K562 (cell line): ENCODE results near the gene ZNF541. TPM values are rescaled to one million over a fixed set of nuclear protein-coding genes. Genes with fewer than 3 reads are reported as not detected.

Source experiments
- CREM ChIP-seq: IDR thresholded peaks from 2 replicates; pipeline ENCODE4 v1.6.1; 2014; ENCODE audit warnings: antibody characterized with exemption, low read depth
- ETV1 ChIP-seq: fragments of 450-650 bp; conservative IDR thresholded peaks from 2 replicates; pipeline ENCODE4 v1.6.1; 2016; ENCODE audit warnings: missing genetic modification characterization, control low read depth, low read depth, missing compliant biosample characterization
- EZH2 ChIP-seq: IDR thresholded peaks from 2 replicates; pipeline ENCODE4 v1.6.1; 2012; ENCODE audit warnings: low read depth, mild to moderate bottlenecking, inconsistent platforms, low read length, borderline replicate concordance
- FUS ChIP-seq: fragments of 200-400 bp; formaldehyde crosslinking; optimal IDR thresholded peaks from 2 replicates; pipeline ENCODE3; 2017; ENCODE audit warnings: low read depth, low read length
- HDGF ChIP-seq: fragments of 450-650 bp; IDR thresholded peaks from 2 replicates; pipeline ENCODE4 v1.6.1; 2016
- HES1 ChIP-seq: fragments of 450-650 bp; IDR thresholded peaks from 2 replicates; pipeline ENCODE4 v1.6.1; 2016; ENCODE audit warnings: low read depth, mild to moderate bottlenecking, moderate library complexity
- JUNB ChIP-seq: fragments of 450-650 bp; formaldehyde crosslinking; conservative IDR thresholded peaks from 2 replicates; pipeline ENCODE4 v1.4.0; 2020; ENCODE audit warnings: mild to moderate bottlenecking
- NFXL1 ChIP-seq: fragments of 450-650 bp; formaldehyde crosslinking; IDR thresholded peaks from 2 replicates; pipeline ENCODE4 v1.4.0; 2021; ENCODE audit warnings: mild to moderate bottlenecking
- OTX1 ChIP-seq: fragments of 450-650 bp; formaldehyde crosslinking; IDR thresholded peaks from 2 replicates; pipeline ENCODE4 v1.4.0; 2022; ENCODE audit warnings: mild to moderate bottlenecking
- PHB ChIP-seq: fragments of 250-450 bp; sonication (Bioruptor Pico); IDR thresholded peaks from 2 replicates; pipeline ENCODE4 v1.5.0; 2021
- PHF21A ChIP-seq: fragments of 450-650 bp; IDR thresholded peaks from 2 replicates; pipeline ENCODE4 v1.6.1; 2017; ENCODE audit warnings: low read depth, borderline replicate concordance
- SETDB1 ChIP-seq: IDR thresholded peaks from one replicate; pipeline ENCODE4 v1.6.1; 2012; ENCODE audit warnings: low read length, control low read depth, inconsistent platforms
- TAF9B ChIP-seq: fragments of 450-650 bp; IDR thresholded peaks from 2 replicates; pipeline ENCODE4 v1.6.1; 2018; ENCODE audit warnings: mild to moderate bottlenecking; ENCODE audit not compliant: partially characterized antibody
- ZFX ChIP-seq: sonication (generic); formaldehyde crosslinking; IDR thresholded peaks from 2 replicates; pipeline ENCODE4 v1.8.0; 2022; ENCODE audit warnings: mild to moderate bottlenecking, missing genetic modification reagents, moderate library complexity
- ZHX1 ChIP-seq: fragments of 150-350 bp; conservative IDR thresholded peaks from 2 replicates; pipeline ENCODE4 v1.6.1; 2014; ENCODE audit warnings: low read length
- polyA plus RNA-seq, 8 experiments: library from polyadenylated mRNA; depleted of rRNA in 4 of 8; stranded (reverse) in 5 of 8; unstranded in 3 of 8; fragments of >200 nt; fragmentation: Nextera tagmentation in 2 of 8; fragmentation: Illumina TruSeq in 1 of 8; extraction: Ambion mirVana in 2 of 8; extraction: Trizol in 1 of 8; gene quantifications; 2 replicates each; pipeline versions ENCODE4 v1.2.1 to v1.2.3, GENCODE V29; 2011 to 2014; ENCODE audit warnings: inconsistent platforms in 1 of 8, missing spikeins in 1 of 8
- total RNA-seq, 7 experiments: library from RNA; depleted of rRNA in 6 of 7; stranded (reverse); fragments of >200 nt in 6 of 7; fragmentation: Illumina TruSeq in 2 of 7; extraction: Trizol in 2 of 7; gene quantifications; 2 replicates each; pipeline versions ENCODE4 v1.2.1 to v1.2.3, GENCODE V29; 2011 to 2021; ENCODE audit warnings: low replicate concordance in 1 of 7
- TF ChIP-seq, protein P1 (sequence below): fragments of 250-450 bp; sonication (Bioruptor Pico); IDR thresholded peaks from 2 replicates; pipeline ENCODE4 v1.5.0; 2020; ENCODE audit warnings: mild to moderate bottlenecking
- TF ChIP-seq, protein P2 (sequence below): sonication (generic); formaldehyde crosslinking; IDR thresholded peaks from 2 replicates; pipeline ENCODE4 v1.8.1; 2023; ENCODE audit warnings: mild to moderate bottlenecking, missing genetic modification reagents
- TF ChIP-seq, protein P3 (sequence below): fragments of 450-650 bp; IDR thresholded peaks from 2 replicates; pipeline ENCODE4 v1.6.1; 2017; ENCODE audit warnings: mild to moderate bottlenecking, moderate library complexity

ZNF541 gene
- total and polyA plus RNA-seq, 9 of the 15 experiments (the other 6 are each of a cell fraction or from before 2014, with no cell fraction given), result 0.04 to 0.11 (median 0.05) TPM; not detected in 1

GRCh38 chr19:47609906-47610894 is 37.3 kb upstream of the ZNF541 start (continued):
- TF ChIP-seq JUNB (no peak), PHB (CRISPR knock-in tag) (0 out of 2 replicates have a peak, but pooled peaks have one; percentile 52), SETDB1 (no peak), ETV1 (tag) (no peak), CREM (no peak), HES1 (no peak), TAF9B (no peak), HDGF (no peak), PHF21A (no peak), ZFX (peak; percentile 88), OTX1 (CRISPR knock-in tag) (no peak), NFXL1 (no peak), EZH2 (no peak), FUS (peak; percentile 34), ZHX1 (no peak)
- TF ChIP-seq, protein P1, sequence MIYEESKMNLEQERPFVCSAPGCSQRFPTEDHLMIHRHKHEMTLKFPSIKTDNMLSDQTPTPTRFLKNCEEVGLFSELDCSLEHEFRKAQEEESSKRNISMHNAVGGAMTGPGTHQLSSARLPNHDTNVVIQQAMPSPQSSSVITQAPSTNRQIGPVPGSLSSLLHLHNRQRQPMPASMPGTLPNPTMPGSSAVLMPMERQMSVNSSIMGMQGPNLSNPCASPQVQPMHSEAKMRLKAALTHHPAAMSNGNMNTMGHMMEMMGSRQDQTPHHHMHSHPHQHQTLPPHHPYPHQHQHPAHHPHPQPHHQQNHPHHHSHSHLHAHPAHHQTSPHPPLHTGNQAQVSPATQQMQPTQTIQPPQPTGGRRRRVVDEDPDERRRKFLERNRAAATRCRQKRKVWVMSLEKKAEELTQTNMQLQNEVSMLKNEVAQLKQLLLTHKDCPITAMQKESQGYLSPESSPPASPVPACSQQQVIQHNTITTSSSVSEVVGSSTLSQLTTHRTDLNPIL (CRISPR knock-in tag), result no peak
- TF ChIP-seq, protein P2, sequence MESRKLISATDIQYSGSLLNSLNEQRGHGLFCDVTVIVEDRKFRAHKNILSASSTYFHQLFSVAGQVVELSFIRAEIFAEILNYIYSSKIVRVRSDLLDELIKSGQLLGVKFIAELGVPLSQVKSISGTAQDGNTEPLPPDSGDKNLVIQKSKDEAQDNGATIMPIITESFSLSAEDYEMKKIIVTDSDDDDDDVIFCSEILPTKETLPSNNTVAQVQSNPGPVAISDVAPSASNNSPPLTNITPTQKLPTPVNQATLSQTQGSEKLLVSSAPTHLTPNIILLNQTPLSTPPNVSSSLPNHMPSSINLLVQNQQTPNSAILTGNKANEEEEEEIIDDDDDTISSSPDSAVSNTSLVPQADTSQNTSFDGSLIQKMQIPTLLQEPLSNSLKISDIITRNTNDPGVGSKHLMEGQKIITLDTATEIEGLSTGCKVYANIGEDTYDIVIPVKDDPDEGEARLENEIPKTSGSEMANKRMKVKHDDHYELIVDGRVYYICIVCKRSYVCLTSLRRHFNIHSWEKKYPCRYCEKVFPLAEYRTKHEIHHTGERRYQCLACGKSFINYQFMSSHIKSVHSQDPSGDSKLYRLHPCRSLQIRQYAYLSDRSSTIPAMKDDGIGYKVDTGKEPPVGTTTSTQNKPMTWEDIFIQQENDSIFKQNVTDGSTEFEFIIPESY, result no peak
- TF ChIP-seq, protein P3, sequence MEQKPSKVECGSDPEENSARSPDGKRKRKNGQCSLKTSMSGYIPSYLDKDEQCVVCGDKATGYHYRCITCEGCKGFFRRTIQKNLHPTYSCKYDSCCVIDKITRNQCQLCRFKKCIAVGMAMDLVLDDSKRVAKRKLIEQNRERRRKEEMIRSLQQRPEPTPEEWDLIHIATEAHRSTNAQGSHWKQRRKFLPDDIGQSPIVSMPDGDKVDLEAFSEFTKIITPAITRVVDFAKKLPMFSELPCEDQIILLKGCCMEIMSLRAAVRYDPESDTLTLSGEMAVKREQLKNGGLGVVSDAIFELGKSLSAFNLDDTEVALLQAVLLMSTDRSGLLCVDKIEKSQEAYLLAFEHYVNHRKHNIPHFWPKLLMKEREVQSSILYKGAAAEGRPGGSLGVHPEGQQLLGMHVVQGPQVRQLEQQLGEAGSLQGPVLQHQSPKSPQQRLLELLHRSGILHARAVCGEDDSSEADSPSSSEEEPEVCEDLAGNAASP, result no peak
